Mesenchymal stem cell (in vitro differentiated cells and primary cell): ENCODE measurements around the gene TECR.

Source experiments
- DNase-seq: peaks from one replicate; pipeline ENCODE4 v3.0.0-alpha.2; 2013
- H2AFZ ChIP-seq: one replicate; pipeline ENCODE4 v1.6.1; 2013; ENCODE audit warnings: low read depth, mild to moderate bottlenecking, control low read depth, inconsistent platforms, low read length, moderate library complexity
- H2AK5ac ChIP-seq: 2 replicates; pipeline ENCODE4 v1.6.1; 2013; ENCODE audit warnings: low read length, moderate library complexity, mild to moderate bottlenecking, inconsistent platforms; ENCODE audit not compliant: severe bottlenecking
- H2BK120ac ChIP-seq: one replicate; pipeline ENCODE4 v1.6.1; 2013; ENCODE audit warnings: low read depth, mild to moderate bottlenecking, inconsistent platforms, low read length, moderate library complexity
- H2BK12ac ChIP-seq, 2 experiments: one replicate each; pipeline ENCODE4 v1.6.1; 2013; ENCODE audit warnings: inconsistent platforms in 2 of 2, low read length in 2 of 2, mild to moderate bottlenecking in 2 of 2, moderate library complexity in 2 of 2, control low read depth in 1 of 2
- H2BK15ac ChIP-seq: one replicate; pipeline ENCODE4 v1.6.1; 2013; ENCODE audit warnings: mild to moderate bottlenecking, low read depth, inconsistent platforms; ENCODE audit not compliant: poor library complexity, severe bottlenecking
- H2BK5ac ChIP-seq: 2 replicates; pipeline ENCODE4 v1.6.1; 2013; ENCODE audit warnings: low read depth, mild to moderate bottlenecking, low read length, control low read depth, inconsistent platforms; ENCODE audit not compliant: poor library complexity, severe bottlenecking
- H3K14ac ChIP-seq, 2 experiments: one replicate each; pipeline ENCODE4 v1.6.1; 2013; ENCODE audit warnings: inconsistent platforms in 2 of 2, low read length in 2 of 2, control low read depth in 1 of 2, mild to moderate bottlenecking in 1 of 2, moderate library complexity in 1 of 2
- H3K18ac ChIP-seq, 2 experiments: one replicate each; pipeline ENCODE4 v1.6.1; 2013; ENCODE audit warnings: inconsistent platforms in 2 of 2, low read length in 2 of 2, control low read depth in 1 of 2, low read depth in 1 of 2, mild to moderate bottlenecking in 1 of 2
- H3K23ac ChIP-seq, 2 experiments: one replicate each; pipeline ENCODE4 v1.6.1; 2013; ENCODE audit warnings: inconsistent platforms in 2 of 2, low read length in 2 of 2, mild to moderate bottlenecking in 2 of 2, moderate library complexity in 2 of 2, control low read depth in 1 of 2
- H3K27ac ChIP-seq: 2 replicates; pipeline ENCODE4 v1.5.1; 2013; ENCODE audit warnings: mild to moderate bottlenecking, moderate library complexity, low read length, control low read depth, inconsistent platforms; ENCODE audit not compliant: poor library complexity, severe bottlenecking
- H3K27me3 ChIP-seq, 2 experiments: 2 replicates each; pipeline versions ENCODE4 v1.6.1 to v1.7.0; 2013; ENCODE audit warnings: low read length in 2 of 2, mild to moderate bottlenecking in 2 of 2, moderate library complexity in 2 of 2, control low read depth in 1 of 2, inconsistent platforms in 1 of 2; ENCODE audit not compliant: control insufficient read depth in 1 of 2, insufficient read depth in 1 of 2
- H3K36me3 ChIP-seq, 2 experiments: 2 replicates each; pipeline versions ENCODE4 v1.6.1 to v1.7.0; 2013; ENCODE audit warnings: low read length in 2 of 2, control low read depth in 1 of 2, inconsistent platforms in 1 of 2, low read depth in 1 of 2, mild to moderate bottlenecking in 1 of 2; ENCODE audit not compliant: insufficient read depth in 2 of 2, control insufficient read depth in 1 of 2
- H3K4ac ChIP-seq, 2 experiments: one replicate each; pipeline ENCODE4 v1.6.1; 2013; ENCODE audit warnings: inconsistent platforms in 2 of 2, low read length in 2 of 2, mild to moderate bottlenecking in 2 of 2, moderate library complexity in 2 of 2, control low read depth in 1 of 2, low read depth in 1 of 2
- H3K4me1 ChIP-seq: 2 replicates; pipeline ENCODE4 v1.6.1; 2013; ENCODE audit warnings: low read depth, low read length, control low read depth; ENCODE audit not compliant: control insufficient read depth, insufficient read depth
- H3K4me2 ChIP-seq: 2 replicates; pipeline ENCODE4 v1.6.1; 2013; ENCODE audit warnings: low read length, mild to moderate bottlenecking, inconsistent platforms; ENCODE audit not compliant: poor library complexity, severe bottlenecking
- H3K4me3 ChIP-seq, 2 experiments: 2 replicates each; pipeline versions ENCODE4 v1.5.1 to v1.7.0; 2013; ENCODE audit warnings: low read length in 2 of 2, mild to moderate bottlenecking in 2 of 2, control low read depth in 1 of 2, low read depth in 1 of 2; ENCODE audit not compliant: insufficient read depth in 1 of 2
- H3K79me1 ChIP-seq: replicated peaks from 2 replicates; pipeline ENCODE4 v1.6.1; 2013; ENCODE audit warnings: mild to moderate bottlenecking, control low read depth, low read length, inconsistent platforms; ENCODE audit not compliant: poor library complexity, severe bottlenecking
- H3K9ac ChIP-seq: 2 replicates; pipeline ENCODE4 v1.7.0; 2013; ENCODE audit warnings: mild to moderate bottlenecking, low read length, moderate library complexity
- H3K9me3 ChIP-seq: 2 replicates; pipeline ENCODE4 v1.7.0; 2013; ENCODE audit warnings: mild to moderate bottlenecking, low read length; ENCODE audit not compliant: control insufficient read depth
- H4K8ac ChIP-seq: one replicate; pipeline ENCODE4 v1.6.1; 2013; ENCODE audit warnings: inconsistent platforms, mild to moderate bottlenecking, low read length, moderate library complexity
- H4K91ac ChIP-seq: one replicate; pipeline ENCODE4 v1.6.1; 2013; ENCODE audit warnings: mild to moderate bottlenecking, low read length, inconsistent platforms
- WGBS: methylation state at CpG from one replicate; pipeline ENCODE4 v1.1.7; 2013; ENCODE audit warnings: mixed read lengths; 5-methylcytosine and 5-hydroxymethylcytosine counted together

Gene TECR

GRCh38 chr19:14530506-14530905, 1.1 kb downstream of the TECR start:
- Histone ChIP-seq H3K27me3 (no peaks in the 10 kb centered on the region), H2AFZ (no peak overlapping the region), H3K14ac (no peak overlapping the region), H4K8ac (no peak overlapping the region), H2AK5ac (no peak overlapping the region), H3K18ac (no peak overlapping the region), H2BK15ac (no peak overlapping the region), H3K4me2 (peak overlapping the region; percentile 30), H3K9ac (peak overlapping the region; percentile 92), H3K9me3 (no peaks in the 10 kb centered on the region), H3K79me1 (peaks cover 20% of the 10 kb centered on the region), H3K27ac (no peak overlapping the region), H2BK120ac (no peak overlapping the region), H2BK5ac (no peak overlapping the region), H3K23ac (no peak overlapping the region), H3K4me1 (peaks cover 18% of the 10 kb centered on the region), H3K4me3 (peak overlapping the region in 1 of 2 experiments; percentile 96), H2BK12ac (no peak overlapping the region), H3K4ac (no peak overlapping the region), H4K91ac (no peak overlapping the region), H3K36me3 (peaks cover 0 to 5% of the 10 kb centered on the region in 2 experiments)
- DNase-seq: no peak
- 83% methylated on average over 3 of the region's 3 CpGs for WGBS

- WGBS: 94% methylated on average over 4 of the region's 5 CpGs
- Histone ChIP-seq H4K8ac (no peak overlapping the region), H3K18ac (no peak overlapping the region), H2BK5ac (no peak overlapping the region), H2AK5ac (no peak overlapping the region), H3K4me3 (no peak overlapping the region), H3K27me3 (no peaks in the 10 kb centered on the region), H3K9ac (no peak overlapping the region), H3K4me2 (no peak overlapping the region), H3K9me3 (no peaks in the 10 kb centered on the region), H3K14ac (no peak overlapping the region), H3K36me3 (peaks cover 0 to 5% of the 10 kb centered on the region in 2 experiments), H3K4ac (no peak overlapping the region), H3K4me1 (peaks cover 23% of the 10 kb centered on the region), H3K23ac (no peak overlapping the region), H3K79me1 (peaks cover 31% of the 10 kb centered on the region), H3K27ac (no peak overlapping the region), H2AFZ (no peak overlapping the region), H4K91ac (no peak overlapping the region), H2BK12ac (no peak overlapping the region), H2BK15ac (no peak overlapping the region), H2BK120ac (no peak overlapping the region)
- DNase-seq: no peak
Measured at GRCh38 chr19:14533450-14533849, 4.1 kb downstream of the TECR start.

GRCh38 chr19:14536926-14537692, 7.7 kb downstream of the TECR start:
- Histone ChIP-seq H4K8ac (peak overlapping the region; percentile 27), H2AFZ (no peak overlapping the region), H3K4me2 (no peak overlapping the region), H3K9ac (no peak overlapping the region), H3K4me3 (no peak overlapping the region), H3K9me3 (no peaks in the 10 kb centered on the region), H3K4me1 (peaks cover 13% of the 10 kb centered on the region), H2BK15ac (no peak overlapping the region), H3K18ac (no peak overlapping the region), H3K4ac (no peak overlapping the region), H2BK12ac (no peak overlapping the region), H3K79me1 (peaks cover 37% of the 10 kb centered on the region), H3K14ac (no peak overlapping the region), H2AK5ac (no peak overlapping the region), H4K91ac (no peak overlapping the region), H3K27me3 (no peaks in the 10 kb centered on the region), H3K36me3 (peaks cover 5 to 14% of the 10 kb centered on the region in 2 experiments), H3K27ac (no peak overlapping the region), H3K23ac (no peak overlapping the region), H2BK5ac (no peak overlapping the region), H2BK120ac (peak overlapping the region; percentile 83)
- 43% methylated on average over 20 of the region's 24 CpGs for WGBS
- peak; percentile 62 for DNase-seq

GRCh38 chr19:14540741-14541525, 11.5 kb downstream of the TECR start:
- no peak overlapping the region for H2BK12ac ChIP-seq

More at GRCh38 chr19:14540741-14541525, 11.5 kb downstream of the TECR start:
- no peak overlapping the region for H3K4me3 ChIP-seq
- no peak for DNase-seq
- no peak overlapping the region for H2BK120ac ChIP-seq
- peaks cover 42% of the 10 kb centered on the region for H3K79me1 ChIP-seq
- peaks cover 25% of the 10 kb centered on the region for H3K4me1 ChIP-seq
- no peak overlapping the region for H3K14ac ChIP-seq
- no peak overlapping the region for H3K23ac ChIP-seq
- no peak overlapping the region for H2BK5ac ChIP-seq
- H2AK5ac ChIP-seq: no peak overlapping the region
- no peak overlapping the region for H3K18ac ChIP-seq
- H3K27me3 ChIP-seq: no peaks in the 10 kb centered on the region
- no peak overlapping the region for H4K8ac ChIP-seq
- H3K9ac ChIP-seq: no peak overlapping the region
- no peak overlapping the region for H3K4me2 ChIP-seq
- H2AFZ ChIP-seq: no peak overlapping the region
- H3K4ac ChIP-seq: no peak overlapping the region
- H3K9me3 ChIP-seq: no peaks in the 10 kb centered on the region
- H3K27ac ChIP-seq: no peak overlapping the region
- WGBS: 97% methylated on average over 19 of the region's 19 CpGs
- no peak overlapping the region for H2BK15ac ChIP-seq
- H3K36me3 ChIP-seq: peaks cover 5 to 18% of the 10 kb centered on the region in 2 experiments
- H4K91ac ChIP-seq: no peak overlapping the region
